ENCODE results near the gene MCAM.
A peak's percentile ranks its signal among the peaks of the same experiment; 100 is the strongest.

Gene MCAM

GRCh38 chr11:119320776-119321524 lies 4.0 kb upstream of the MCAM start:
- TF ChIP-seq CTCF (IDR thresholded peaks at IDR 0.05; ENCODE audit: low read depth, low read length, poor library complexity, severe bottlenecking) (no peak), EZH2phosphoT487 (IDR thresholded peaks at IDR 0.05; ENCODE audit: borderline replicate concordance, low read length) (no peak)
- Histone ChIP-seq H3K4me3 (ENCODE audit: low read length) (peak overlapping the region; percentile 64), H3K4me2 (ENCODE audit: low read length) (peak overlapping the region; percentile 66), H3K79me2 (ENCODE audit: control insufficient read depth, low read length) (no peaks in the 10 kb centered on the region), H3K27me3 (ENCODE audit: control insufficient read depth, low read length) (peaks cover 20% of the 10 kb centered on the region), H4K20me1 (ENCODE audit: control insufficient read depth, insufficient read depth, low read depth, low read length) (no peaks in the 10 kb centered on the region), H3F3A (ENCODE audit: control insufficient read depth, insufficient read depth) (peaks cover 9% of the 10 kb centered on the region), H3K27ac (ENCODE audit: low read depth, low read length) (peak overlapping the region; percentile 59), H3K4me1 (ENCODE audit: control insufficient read depth, low read length) (peaks cover 78% of the 10 kb centered on the region), H3K36me3 (ENCODE audit: control insufficient read depth, low read length) (no peaks in the 10 kb centered on the region), H3K9me2 (replicated peaks; ENCODE audit: control insufficient read depth, low read length) (no peaks in the 10 kb centered on the region), H3K9me3 (ENCODE audit: control insufficient read depth, insufficient read depth, low read length) (no peaks in the 10 kb centered on the region)

- Histone ChIP-seq H3K9me3 (ENCODE audit: control insufficient read depth, insufficient read depth, low read length) (no peaks in the 10 kb centered on the region), H3K79me2 (ENCODE audit: control insufficient read depth, low read length) (no peaks in the 10 kb centered on the region), H4K20me1 (ENCODE audit: control insufficient read depth, insufficient read depth, low read depth, low read length) (no peaks in the 10 kb centered on the region), H3K27ac (ENCODE audit: low read depth, low read length) (peak overlapping the region; percentile 59), H3K9me2 (replicated peaks; ENCODE audit: control insufficient read depth, low read length) (no peaks in the 10 kb centered on the region), H3K4me2 (ENCODE audit: low read length) (peak overlapping the region; percentile 66), H3F3A (ENCODE audit: control insufficient read depth, insufficient read depth) (peaks cover 9% of the 10 kb centered on the region), H3K4me3 (ENCODE audit: low read length) (peak overlapping the region; percentile 64), H3K36me3 (ENCODE audit: control insufficient read depth, low read length) (no peaks in the 10 kb centered on the region), H3K27me3 (ENCODE audit: control insufficient read depth, low read length) (peaks cover 24% of the 10 kb centered on the region), H3K4me1 (ENCODE audit: control insufficient read depth, low read length) (peaks cover 85% of the 10 kb centered on the region)
- no peak for TF ChIP-seq CTCF (IDR thresholded peaks at IDR 0.05; ENCODE audit: low read depth, low read length, poor library complexity, severe bottlenecking)
- TF ChIP-seq EZH2phosphoT487 (IDR thresholded peaks at IDR 0.05; ENCODE audit: borderline replicate concordance, low read length) = no peak
Observed at GRCh38 chr11:119320240-119320775, 3.4 kb upstream of the MCAM start.

- Histone ChIP-seq H3K27me3 (ENCODE audit: control insufficient read depth, low read length) (peaks cover 24% of the 10 kb centered on the region), H3K4me2 (ENCODE audit: low read length) (peak overlapping the region; percentile 58)
- no peak for TF ChIP-seq CTCF (IDR thresholded peaks at IDR 0.05; ENCODE audit: low read depth, low read length, poor library complexity, severe bottlenecking)
- TF ChIP-seq EZH2phosphoT487 (IDR thresholded peaks at IDR 0.05; ENCODE audit: borderline replicate concordance, low read length) = no peak
Observed at GRCh38 chr11:119319700-119320239, 2.8 kb upstream of the MCAM start.

More at GRCh38 chr11:119319700-119320239, 2.8 kb upstream of the MCAM start:
- Histone ChIP-seq H3K4me3 (ENCODE audit: low read length) (0 out of 2 replicates have a peak overlapping the region, but pooled peaks have one; percentile 64), H3K79me2 (ENCODE audit: control insufficient read depth, low read length) (no peaks in the 10 kb centered on the region), H3K4me1 (ENCODE audit: control insufficient read depth, low read length) (peaks cover 90% of the 10 kb centered on the region), H3K9me3 (ENCODE audit: control insufficient read depth, insufficient read depth, low read length) (no peaks in the 10 kb centered on the region), H3F3A (ENCODE audit: control insufficient read depth, insufficient read depth) (peaks cover 9% of the 10 kb centered on the region), H4K20me1 (ENCODE audit: control insufficient read depth, insufficient read depth, low read depth, low read length) (no peaks in the 10 kb centered on the region), H3K36me3 (ENCODE audit: control insufficient read depth, low read length) (no peaks in the 10 kb centered on the region), H3K27ac (ENCODE audit: low read depth, low read length) (peak overlapping the region; percentile 5; the same call in 1 of the 2 replicates), H3K9me2 (replicated peaks; ENCODE audit: control insufficient read depth, low read length) (no peaks in the 10 kb centered on the region)

Data from DOHH2 (cell line).